NCI-H1105 (cell line): ENCODE measurements around the gene ADAM33.

Source experiments
- DNase-seq: peaks from one replicate; lab custom pipeline; 2025; lab: John Stamatoyannopoulos, UW

Gene ADAM33

DNA sequence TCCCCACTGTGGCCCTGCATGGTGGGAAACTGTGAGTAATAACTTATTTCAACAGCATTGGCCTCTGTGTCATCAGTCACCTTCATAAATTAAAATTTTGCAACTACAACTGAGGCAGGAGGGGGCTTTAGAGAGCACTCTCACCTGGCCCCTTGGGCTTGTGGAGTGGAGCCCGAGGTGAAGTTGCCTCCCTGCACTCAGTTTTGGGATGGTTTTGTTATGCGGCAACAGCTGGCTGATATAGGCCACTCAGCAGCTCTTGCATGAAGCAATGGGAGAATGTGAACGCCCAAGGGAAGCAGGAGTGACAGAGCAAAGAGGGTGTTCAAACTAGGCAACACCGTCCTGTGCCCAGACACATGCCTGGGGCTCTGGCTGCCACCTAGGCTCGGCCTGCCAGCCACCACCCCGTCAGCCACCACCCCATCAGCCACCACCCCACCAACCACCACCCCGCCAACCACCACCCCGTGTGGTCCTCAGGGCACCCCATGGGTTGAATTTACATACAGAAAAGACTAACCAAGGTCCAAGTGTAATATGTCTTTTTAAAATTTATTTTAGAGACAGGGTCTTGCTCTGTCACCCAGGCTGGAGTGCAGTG is 14.3 kb downstream of the ADAM33 start:
- no peak for DNase-seq

- DNase-seq: no peak
These were observed 18.0 kb downstream of the ADAM33 start for GRCh38 chr20:3663858-3664257.

- DNase-seq: no peak
These were observed 18.6 kb downstream of the ADAM33 start, which contains the start of gene GFRA4 for GRCh38 chr20:3663031-3663701. Gene GFRA4, minus strand, starts transcription at chr20:3663399. Its CDS starts 0 bp downstream, at chr20:3663399.

DNA sequence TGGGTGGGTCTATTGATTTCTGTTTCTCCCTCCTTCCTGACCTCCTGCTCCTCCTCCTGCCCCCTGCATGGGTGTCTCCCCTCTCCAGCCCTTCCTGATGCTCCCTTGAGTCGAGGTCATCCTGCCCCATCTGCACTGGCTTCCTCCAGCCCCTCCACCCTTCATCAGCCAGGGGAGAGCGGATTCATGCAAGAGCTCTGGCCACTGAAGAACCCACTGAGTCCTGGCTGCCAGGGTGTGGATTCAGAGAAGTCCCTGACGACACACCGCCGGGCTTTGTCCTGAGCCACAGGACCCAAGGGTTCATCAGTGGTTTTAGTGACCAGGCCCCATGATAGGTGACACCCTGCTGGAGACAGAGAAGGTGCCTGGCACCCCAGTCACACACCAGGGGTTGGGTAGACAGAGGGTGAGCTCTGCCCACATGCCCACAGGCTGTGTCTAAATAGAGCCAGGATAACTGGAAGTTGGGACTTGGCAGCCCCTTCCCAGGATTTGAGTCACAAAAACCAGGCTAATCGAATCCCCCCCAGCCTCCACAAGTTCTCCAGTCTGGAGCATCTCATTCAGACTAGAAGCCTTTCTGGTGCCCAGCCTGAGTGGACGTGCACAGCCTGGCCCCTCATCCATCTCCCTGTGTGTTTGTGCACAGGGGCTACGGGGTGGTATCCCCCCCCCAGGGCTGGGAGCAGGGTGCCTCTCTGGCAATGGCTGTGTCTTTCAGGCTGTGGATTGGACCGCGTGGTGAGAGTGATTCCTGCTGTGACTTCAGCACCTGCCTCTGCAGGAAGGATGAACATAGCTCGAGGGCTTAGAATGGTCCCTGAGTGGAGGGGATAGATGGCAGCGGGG is 19.8 kb downstream of the ADAM33 start:
- DNase-seq: no peak

GRCh38 chr20:3661060-3661813 is 20.6 kb downstream of the ADAM33 start:
- DNase-seq: no peak

- DNase-seq: no peak
These were observed 21.3 kb downstream of the ADAM33 start for GRCh38 chr20:3660262-3661059.

- DNase-seq: no peak
These were observed 22.1 kb downstream of the ADAM33 start for GRCh38 chr20:3659492-3660261.

GRCh38 chr20:3658716-3659491 is 22.9 kb downstream of the ADAM33 start:
- no peak for DNase-seq

GRCh38 chr20:3658019-3658715 is 23.6 kb downstream of the ADAM33 start:
- DNase-seq: no peak

- no peak for DNase-seq
These were observed 26.7 kb downstream of the ADAM33 start for GRCh38 chr20:3655131-3655405.

DNA sequence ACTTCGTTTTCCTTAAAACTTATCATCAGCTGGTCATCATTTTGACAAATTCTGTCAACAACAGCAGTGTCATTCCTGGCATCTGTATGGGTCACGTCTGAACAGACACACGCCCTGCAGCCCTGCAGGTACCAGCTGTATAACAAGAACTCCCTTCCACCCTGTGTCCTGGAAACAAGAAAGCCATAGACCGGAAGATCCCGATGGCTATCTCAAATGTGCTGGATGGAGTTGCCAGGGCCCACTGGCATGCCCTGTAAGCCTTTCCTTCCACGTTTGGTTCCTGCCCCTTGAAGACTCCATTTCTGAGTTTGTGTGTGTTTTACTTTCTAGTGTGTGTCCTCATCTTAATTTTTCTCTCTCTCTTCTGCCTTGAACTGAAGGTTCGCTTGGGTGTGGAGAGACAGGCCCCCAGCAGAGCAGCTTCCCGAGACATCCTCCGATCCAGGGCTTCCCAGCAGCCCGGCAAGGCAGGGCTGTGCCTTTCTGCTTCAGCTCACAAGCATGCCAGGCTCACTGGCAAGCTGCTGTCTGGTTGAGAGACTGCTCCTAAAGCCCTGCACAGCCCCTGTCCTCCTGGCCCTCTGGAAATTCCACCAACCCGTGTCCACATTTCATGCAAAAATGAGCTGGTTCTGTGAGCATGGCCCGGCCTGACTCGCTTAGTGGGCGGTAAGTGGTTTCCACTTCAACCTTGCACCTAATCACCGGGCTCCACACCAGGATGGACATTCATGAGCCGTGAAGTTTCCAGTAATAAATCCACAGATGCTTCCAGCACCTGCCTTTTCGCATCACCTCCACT is 27.3 kb downstream of the ADAM33 start:
- no peak for DNase-seq

DNA sequence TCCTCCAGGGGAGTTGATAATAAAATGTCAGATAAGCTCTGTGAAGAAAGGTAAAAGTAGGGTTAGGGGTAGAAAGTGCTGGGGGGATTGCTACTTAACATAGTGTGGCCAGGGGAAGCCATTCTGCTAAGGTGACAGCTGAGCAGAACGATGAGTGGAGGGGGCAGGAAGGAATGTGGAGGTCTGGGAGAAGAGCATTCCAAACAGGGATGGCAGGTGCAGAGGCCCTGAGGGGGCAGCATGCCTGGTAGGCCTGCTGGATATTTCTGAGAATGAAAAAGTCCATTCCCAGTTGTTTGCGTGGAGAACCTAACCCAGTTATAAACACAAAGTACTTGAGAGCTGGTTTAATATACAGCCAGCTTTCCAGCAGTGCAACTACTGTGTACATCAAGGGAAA is 27.9 kb downstream of the ADAM33 start:
- DNase-seq: no peak

DNA sequence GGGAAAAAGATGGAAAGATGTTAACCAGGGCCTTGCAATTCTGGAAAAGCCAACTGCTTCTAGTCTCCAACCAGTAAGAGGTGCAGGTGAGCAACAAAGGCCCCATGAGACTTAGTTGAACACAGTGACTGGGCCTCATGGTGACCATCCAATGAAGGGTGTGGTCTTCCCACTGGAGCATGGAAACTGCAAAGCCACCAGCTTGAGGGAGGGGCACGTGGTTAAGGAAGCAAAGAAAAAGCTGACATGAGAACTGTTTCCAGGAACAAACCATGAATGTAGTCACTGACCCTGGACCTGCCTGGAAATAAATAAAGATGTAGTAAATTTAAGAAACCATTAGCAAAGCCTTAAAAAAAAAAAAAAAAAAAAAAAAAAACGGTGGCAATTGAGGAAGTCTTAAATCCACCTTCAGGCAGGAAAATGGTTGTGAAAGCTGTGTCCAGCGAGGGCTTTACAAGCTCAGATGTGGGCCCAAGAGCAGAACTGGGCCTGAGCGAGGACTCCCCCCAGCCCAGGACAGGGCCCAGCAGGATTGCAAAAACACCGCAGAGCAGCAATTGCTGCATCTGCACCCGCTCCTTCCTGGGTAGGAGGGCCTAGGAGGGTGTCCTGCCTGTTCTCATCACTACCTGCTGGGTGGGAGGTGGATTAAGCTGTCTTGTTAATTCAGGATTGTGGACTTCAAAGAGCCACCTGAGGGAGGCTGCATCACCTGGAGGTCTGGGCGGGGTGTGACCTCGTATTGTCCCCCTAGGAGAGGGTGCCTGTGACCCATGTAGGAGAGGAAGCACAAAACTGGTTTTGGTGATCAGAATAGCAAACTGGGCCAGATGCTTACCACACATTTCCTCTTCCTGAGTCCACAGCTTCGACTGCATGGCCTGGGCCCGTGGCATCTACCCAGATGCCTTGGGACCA is 28.9 kb downstream of the ADAM33 start:
- no peak for DNase-seq

DNA sequence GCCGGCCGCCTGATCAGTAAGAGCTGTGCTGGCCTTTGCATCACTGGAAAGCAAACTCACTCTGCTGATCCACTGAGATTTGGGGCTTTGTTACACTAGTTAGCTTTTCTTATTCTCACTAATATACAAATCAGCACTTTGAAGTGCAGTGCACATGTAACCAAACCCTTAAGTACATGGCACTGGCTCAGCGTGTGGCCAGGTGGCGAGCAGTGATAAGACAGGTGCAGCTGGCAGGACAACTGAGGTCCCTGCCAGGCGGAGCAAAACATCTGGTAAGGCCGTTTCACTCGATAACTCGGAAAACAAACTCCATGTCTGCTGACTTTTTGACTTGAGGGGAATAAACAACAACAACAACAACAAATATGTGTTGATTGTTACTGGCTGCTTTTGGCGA is 29.6 kb downstream of the ADAM33 start:
- DNase-seq: no peak

- no peak for DNase-seq
These were observed 30.4 kb downstream of the ADAM33 start for GRCh38 chr20:3651204-3651962.

GRCh38 chr20:3648951-3649350 is 32.9 kb downstream of the ADAM33 start:
- no peak for DNase-seq

DNA sequence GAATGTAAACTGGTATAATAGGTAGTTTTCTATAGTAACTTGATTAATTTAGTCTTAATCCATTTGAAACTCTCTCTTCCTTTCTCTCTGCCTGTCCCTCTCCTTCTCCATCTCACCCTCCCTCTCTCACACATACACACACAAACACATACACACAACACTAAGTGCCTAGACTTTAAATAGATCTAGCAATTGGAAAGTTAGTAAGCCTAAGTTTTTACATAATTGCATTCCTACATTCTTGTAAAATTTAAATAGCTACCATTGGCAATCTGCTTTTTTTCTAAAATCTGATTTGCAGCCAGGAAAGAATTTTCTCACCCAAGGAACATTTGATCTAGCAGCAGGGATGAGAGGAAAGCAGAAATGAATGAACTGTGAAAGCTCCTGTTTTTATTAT is 34.3 kb downstream of the ADAM33 start:
- DNase-seq: no peak
